ENCODE data around the gene ROS1. TPM values are rescaled to one million over a fixed set of nuclear protein-coding genes. Genes with fewer than 3 reads are reported as not detected.

Gene ROS1
- total RNA-seq, 4 donors from 2014 or later, result not detected

GRCh38 chr6:117399126-117399525, 26.6 kb downstream of the ROS1 start:
- DNase-seq (no peak), ATAC-seq (no peak)

GRCh38 chr6:117397536-117398227, 28.1 kb downstream of the ROS1 start:
- intact Hi-C loops (cut with DNase I; ENCODE audit: low total_unique reads) (loop anchor here (10.0 kb wide), 2 partner anchors 263 to 423 kb away; no protein-coding TSS in a partner anchor), in situ Hi-C loops (cut with MboI; ENCODE audit: low sequenced_read_pairs in 4 of 4) (no loop called here)
- H3K27me3 ChIP-seq, result no peaks in the 10 kb centered on the region
- peaks cover 7 to 11% of the 10 kb centered on the region in 2 donors for H3K4me1 ChIP-seq
- TF ChIP-seq POLR2A (IDR thresholded peaks at IDR 0.05) (no peak), CTCF (IDR thresholded peaks at IDR 0.05 in 4 of 5, conservative IDR thresholded peaks at IDR 0.05 in 1 of 5) (no peak)
- ATAC-seq, result no peak
- DNase-seq, result no peak
- no peak overlapping the region for H3K27ac ChIP-seq
- H3K9me3 ChIP-seq, result no peaks in the 10 kb centered on the region
- H3K36me3 ChIP-seq, result no peaks in the 10 kb centered on the region
- no peak overlapping the region for H3K4me3 ChIP-seq

More at GRCh38 chr6:117399126-117399525, 26.6 kb downstream of the ROS1 start:
- no peaks in the 10 kb centered on the region for H3K9me3 ChIP-seq
- TF ChIP-seq CTCF (IDR thresholded peaks at IDR 0.05 in 4 of 5, conservative IDR thresholded peaks at IDR 0.05 in 1 of 5) (no peak), POLR2A (IDR thresholded peaks at IDR 0.05) (no peak)
- H3K4me3 ChIP-seq, result no peak overlapping the region
- no peaks in the 10 kb centered on the region for H3K27me3 ChIP-seq
- in situ Hi-C loops (cut with MboI; ENCODE audit: low sequenced_read_pairs in 4 of 4) (no loop called here), intact Hi-C loops (cut with DNase I; ENCODE audit: low total_unique reads) (loop anchor here (10.0 kb wide), 2 partner anchors 264 to 424 kb away; no protein-coding TSS in a partner anchor)
- peaks cover 7 to 11% of the 10 kb centered on the region in 2 donors for H3K4me1 ChIP-seq
- H3K36me3 ChIP-seq, result no peaks in the 10 kb centered on the region
- no peak overlapping the region for H3K27ac ChIP-seq

- no peaks in the 10 kb centered on the region for H3K9me3 ChIP-seq
- peak in 1 of 2 donors; percentile 16 for DNase-seq
- intact Hi-C loops (cut with DNase I; ENCODE audit: low total_unique reads), result loop anchor here (1.0 to 10.0 kb wide), 3 partner anchors 206 to 421 kb away; partner anchors contain the start of gene GOPC
- in situ Hi-C loops (cut with MboI; ENCODE audit: low sequenced_read_pairs in 4 of 4), result no loop called here
- peaks cover 7 to 11% of the 10 kb centered on the region in 2 donors for H3K4me1 ChIP-seq
- no peak overlapping the region for H3K4me3 ChIP-seq
- H3K36me3 ChIP-seq, result no peaks in the 10 kb centered on the region
- H3K27me3 ChIP-seq, result no peaks in the 10 kb centered on the region
- H3K27ac ChIP-seq, result peak overlapping the region; percentile 30 to 83 (median 70)
- ATAC-seq, result peak; percentile 99 to 100
- TF ChIP-seq CTCF (IDR thresholded peaks at IDR 0.05 in 4 of 5, conservative IDR thresholded peaks at IDR 0.05 in 1 of 5) (no peak), POLR2A (IDR thresholded peaks at IDR 0.05) (no peak)
These were observed 29.5 kb downstream of the ROS1 start for GRCh38 chr6:117396228-117396627.

GRCh38 chr6:117395164-117395563, 30.6 kb downstream of the ROS1 start:
- no peak overlapping the region for H3K4me3 ChIP-seq
- H3K9me3 ChIP-seq, result no peaks in the 10 kb centered on the region
- no peak for DNase-seq
- H3K27me3 ChIP-seq, result no peaks in the 10 kb centered on the region
- in situ Hi-C loops (cut with MboI; ENCODE audit: low sequenced_read_pairs in 4 of 4) (no loop called here), intact Hi-C loops (cut with DNase I; ENCODE audit: low total_unique reads) (loop anchor here (10.0 kb wide), 2 partner anchors 260 to 420 kb away; no protein-coding TSS in a partner anchor)
- H3K27ac ChIP-seq, result peak overlapping the region in 3 of 4 donors; percentile 66 to 83 (median 74)
- H3K36me3 ChIP-seq, result no peaks in the 10 kb centered on the region
- TF ChIP-seq CTCF (IDR thresholded peaks at IDR 0.05 in 4 of 5, conservative IDR thresholded peaks at IDR 0.05 in 1 of 5) (no peak), POLR2A (IDR thresholded peaks at IDR 0.05) (no peak)
- H3K4me1 ChIP-seq, result peaks cover 7 to 11% of the 10 kb centered on the region in 2 donors
- ATAC-seq, result no peak

All from gastrocnemius medialis (tissue), 4 donors.